Loucy (cell line): ENCODE results near the gene CCDC28B.

Experiments
- EZH2phosphoT487 ChIP-seq: fragments of 200-600 bp; IDR thresholded peaks from 2 replicates; pipeline ENCODE4 v1.6.1; 2018; ENCODE audit warnings: antibody characterized with exemption, mild to moderate bottlenecking, moderate library complexity, borderline replicate concordance
- TF ChIP-seq, protein P1 (sequence below): fragments of 200-600 bp; sonication (generic); conservative IDR thresholded peaks from 2 replicates; pipeline ENCODE4 v1.5.1; 2014; ENCODE audit warnings: mild to moderate bottlenecking, antibody characterized with exemption, low read length

GRCh38 chr1:32208469-32208868 lies 8.1 kb downstream of the CCDC28B start:
- TF ChIP-seq, protein P1, sequence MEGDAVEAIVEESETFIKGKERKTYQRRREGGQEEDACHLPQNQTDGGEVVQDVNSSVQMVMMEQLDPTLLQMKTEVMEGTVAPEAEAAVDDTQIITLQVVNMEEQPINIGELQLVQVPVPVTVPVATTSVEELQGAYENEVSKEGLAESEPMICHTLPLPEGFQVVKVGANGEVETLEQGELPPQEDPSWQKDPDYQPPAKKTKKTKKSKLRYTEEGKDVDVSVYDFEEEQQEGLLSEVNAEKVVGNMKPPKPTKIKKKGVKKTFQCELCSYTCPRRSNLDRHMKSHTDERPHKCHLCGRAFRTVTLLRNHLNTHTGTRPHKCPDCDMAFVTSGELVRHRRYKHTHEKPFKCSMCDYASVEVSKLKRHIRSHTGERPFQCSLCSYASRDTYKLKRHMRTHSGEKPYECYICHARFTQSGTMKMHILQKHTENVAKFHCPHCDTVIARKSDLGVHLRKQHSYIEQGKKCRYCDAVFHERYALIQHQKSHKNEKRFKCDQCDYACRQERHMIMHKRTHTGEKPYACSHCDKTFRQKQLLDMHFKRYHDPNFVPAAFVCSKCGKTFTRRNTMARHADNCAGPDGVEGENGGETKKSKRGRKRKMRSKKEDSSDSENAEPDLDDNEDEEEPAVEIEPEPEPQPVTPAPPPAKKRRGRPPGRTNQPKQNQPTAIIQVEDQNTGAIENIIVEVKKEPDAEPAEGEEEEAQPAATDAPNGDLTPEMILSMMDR = no peak
- TF ChIP-seq EZH2phosphoT487 = no peak
